Measurements from ENCODE around the gene CCL24. TPM values are rescaled to one million over a fixed set of nuclear protein-coding genes. Genes with fewer than 3 reads are reported as not detected.
"Not testable (repeated sequence)": the region's sequence is repeated elsewhere in the genome, so short reads cannot be mapped to it uniquely, and the experiment has no call there.

The CCL24 gene
- not detected in 2 replicates for total RNA-seq

GRCh38 chr7:75813781-75814236, at the start of gene CCL24:
Gene CCL24 (minus strand): TSS chr7:75813806. CDS start chr7:75813715, 91 bp downstream.
- intact Hi-C loops (cut with micrococcal nuclease), result no loop called here
- no peak for DNase-seq
- no peaks in the 10 kb centered on the region for H3K36me3 Mint-ChIP-seq (ENCODE audit: low read depth)
- no peak within 1 kb of the TSS for H3K27ac Mint-ChIP-seq
- H3K4me1 Mint-ChIP-seq, result peaks cover 2% of the 10 kb centered on the region
- peaks cover 2% of the 10 kb centered on the region for H3K27me3 Mint-ChIP-seq
- H3K4me3 Mint-ChIP-seq, result no peak within 1 kb of the TSS
- no peaks in the 10 kb centered on the region for H3K9me3 Mint-ChIP-seq

GRCh38 chr7:75861636-75862035, 48.0 kb upstream of the CCL24 start:
- DNase-seq, result no peak
- H3K27ac Mint-ChIP-seq, result no peak overlapping the region
- H3K4me1 Mint-ChIP-seq, result peaks cover 10% of the 10 kb centered on the region
- intact Hi-C loops (cut with micrococcal nuclease), result no loop called here
- peaks cover 13% of the 10 kb centered on the region for H3K27me3 Mint-ChIP-seq
- H3K36me3 Mint-ChIP-seq (ENCODE audit: low read depth), result no peaks in the 10 kb centered on the region
- H3K4me3 Mint-ChIP-seq, result no peak overlapping the region
- no peaks in the 10 kb centered on the region for H3K9me3 Mint-ChIP-seq

GRCh38 chr7:75858410-75858809, 44.8 kb upstream of the CCL24 start:
- H3K36me3 Mint-ChIP-seq (ENCODE audit: low read depth), result no peaks in the 10 kb centered on the region
- no peak for DNase-seq
- intact Hi-C loops (cut with micrococcal nuclease), result no loop called here
- H3K4me1 Mint-ChIP-seq, result peaks cover 5% of the 10 kb centered on the region
- H3K27ac Mint-ChIP-seq, result no peak overlapping the region
- H3K9me3 Mint-ChIP-seq, result no peaks in the 10 kb centered on the region
- no peak overlapping the region for H3K4me3 Mint-ChIP-seq
- peaks cover 1% of the 10 kb centered on the region for H3K27me3 Mint-ChIP-seq

DNA sequence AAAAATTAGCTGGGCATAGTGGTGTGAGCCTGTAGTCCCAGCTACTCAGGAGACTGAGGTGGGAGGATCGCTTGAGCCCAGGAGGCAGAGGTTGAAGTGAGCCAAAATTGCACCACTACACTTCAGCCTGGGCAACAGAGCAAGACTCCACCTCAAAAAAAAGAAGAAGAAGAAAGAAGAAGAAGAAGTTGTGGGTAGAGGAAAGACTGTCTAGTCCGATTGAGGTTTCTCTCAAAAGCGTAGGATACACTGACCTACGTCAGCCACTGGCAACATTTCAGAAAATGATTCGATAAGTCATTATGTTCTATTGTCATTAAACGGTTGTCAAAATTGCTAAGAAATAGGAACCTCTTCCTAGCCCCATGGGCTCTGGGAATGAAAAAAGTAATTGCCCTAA, 42.9 kb upstream of the CCL24 start:
- Mint-ChIP-seq H3K27ac (no peak overlapping the region), H3K4me1 (peaks cover 5% of the 10 kb centered on the region), H3K9me3 (peaks cover 5% of the 10 kb centered on the region), H3K36me3 (ENCODE audit: low read depth) (no peaks in the 10 kb centered on the region), H3K27me3 (no peaks in the 10 kb centered on the region), H3K4me3 (no peak overlapping the region)
- DNase-seq, result no peak
- intact Hi-C loops (cut with micrococcal nuclease), result no loop called here

DNA sequence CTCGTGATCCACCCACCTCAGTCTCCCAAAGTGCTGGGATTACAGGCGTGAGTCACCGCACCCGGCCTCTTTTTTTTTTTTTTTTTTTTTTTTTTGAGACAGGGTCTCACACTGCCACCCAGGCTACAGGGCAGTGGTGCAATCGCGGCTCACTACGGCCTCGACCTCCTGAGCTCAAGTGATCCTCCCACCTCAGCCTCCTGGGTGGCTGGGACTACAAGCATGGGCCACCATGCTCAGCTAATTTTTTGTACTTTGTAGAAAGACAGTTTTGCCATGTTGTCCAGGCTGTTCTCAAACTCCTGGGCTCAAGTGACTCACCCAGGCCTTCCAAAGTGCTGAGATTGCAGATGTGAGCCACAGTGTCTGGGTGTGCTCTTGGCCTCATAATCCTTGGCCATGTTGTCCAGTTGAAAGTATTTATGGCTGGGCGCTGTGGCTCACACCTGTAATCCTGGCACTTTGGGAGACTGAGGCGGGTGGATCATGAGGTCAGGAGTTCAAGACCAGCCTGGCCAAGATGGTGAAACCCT, 41.3 kb upstream of the CCL24 start:
- H3K36me3 Mint-ChIP-seq (ENCODE audit: low read depth); intact Hi-C loops (cut with micrococcal nuclease); H3K9me3 Mint-ChIP-seq; H3K27ac Mint-ChIP-seq; H3K27me3 Mint-ChIP-seq; DNase-seq; H3K4me1 Mint-ChIP-seq; H3K4me3 Mint-ChIP-seq: not testable (repeated sequence)

DNA sequence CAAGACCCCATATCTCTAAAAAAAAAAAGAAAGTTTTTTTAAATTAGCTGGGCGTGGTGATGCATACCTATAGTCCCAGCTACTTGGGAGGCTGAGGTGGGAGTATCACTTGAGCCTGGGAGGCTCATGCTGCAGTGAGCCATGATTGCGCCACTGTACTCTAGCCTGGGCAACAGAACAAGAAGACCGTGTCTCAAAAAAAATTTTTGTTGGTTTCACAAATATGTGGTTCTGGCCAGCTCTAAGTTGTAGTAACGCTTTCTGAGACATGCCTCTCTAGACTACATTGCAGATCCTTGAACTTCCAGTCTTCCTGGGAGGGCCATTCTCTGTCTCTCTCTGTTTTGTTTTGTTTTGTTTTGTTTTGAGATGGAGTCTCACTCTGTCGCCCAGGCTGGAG, 40.6 kb upstream of the CCL24 start:
- no peak for DNase-seq
- H3K27me3 Mint-ChIP-seq, result no peaks in the 10 kb centered on the region
- intact Hi-C loops (cut with micrococcal nuclease), result no loop called here
- H3K9me3 Mint-ChIP-seq, result peaks cover 5% of the 10 kb centered on the region
- peaks cover 5% of the 10 kb centered on the region for H3K4me1 Mint-ChIP-seq
- H3K27ac Mint-ChIP-seq, result no peak overlapping the region
- H3K4me3 Mint-ChIP-seq, result no peak overlapping the region
- H3K36me3 Mint-ChIP-seq (ENCODE audit: low read depth), result no peaks in the 10 kb centered on the region

- H3K27ac Mint-ChIP-seq, result no peak overlapping the region
- no peaks in the 10 kb centered on the region for H3K4me1 Mint-ChIP-seq
- H3K9me3 Mint-ChIP-seq, result peaks cover 5% of the 10 kb centered on the region
- no peak overlapping the region for H3K4me3 Mint-ChIP-seq
- intact Hi-C loops (cut with micrococcal nuclease), result no loop called here
- no peaks in the 10 kb centered on the region for H3K36me3 Mint-ChIP-seq (ENCODE audit: low read depth)
- H3K27me3 Mint-ChIP-seq, result no peaks in the 10 kb centered on the region
- no peak for DNase-seq
These were observed 36.6 kb upstream of the CCL24 start for GRCh38 chr7:75850235-75850634.

DNA sequence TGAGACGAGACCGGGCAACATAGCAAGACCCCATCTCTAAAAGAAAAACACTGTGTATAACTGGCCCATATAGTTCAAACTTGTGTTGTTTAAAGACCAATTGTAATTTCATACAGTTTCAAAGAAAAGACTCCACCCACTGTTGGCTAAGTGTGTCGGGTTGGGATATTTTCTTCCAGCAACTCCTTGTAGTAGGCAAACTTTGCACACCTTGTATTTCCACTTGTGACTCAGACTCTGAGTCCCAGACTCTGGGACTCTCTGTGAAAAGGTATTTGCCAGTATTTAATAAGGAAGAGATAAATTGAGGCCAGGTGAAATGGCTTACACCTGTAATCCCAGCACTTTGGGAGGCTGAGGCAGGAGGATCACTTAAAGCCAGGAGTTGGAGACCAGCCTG, 36.0 kb upstream of the CCL24 start:
- H3K4me1 Mint-ChIP-seq, result no peaks in the 10 kb centered on the region
- no peak overlapping the region for H3K4me3 Mint-ChIP-seq
- H3K36me3 Mint-ChIP-seq (ENCODE audit: low read depth), result no peaks in the 10 kb centered on the region
- H3K27me3 Mint-ChIP-seq, result no peaks in the 10 kb centered on the region
- DNase-seq, result no peak
- intact Hi-C loops (cut with micrococcal nuclease), result no loop called here
- H3K27ac Mint-ChIP-seq, result no peak overlapping the region
- peaks cover 5% of the 10 kb centered on the region for H3K9me3 Mint-ChIP-seq

DNA sequence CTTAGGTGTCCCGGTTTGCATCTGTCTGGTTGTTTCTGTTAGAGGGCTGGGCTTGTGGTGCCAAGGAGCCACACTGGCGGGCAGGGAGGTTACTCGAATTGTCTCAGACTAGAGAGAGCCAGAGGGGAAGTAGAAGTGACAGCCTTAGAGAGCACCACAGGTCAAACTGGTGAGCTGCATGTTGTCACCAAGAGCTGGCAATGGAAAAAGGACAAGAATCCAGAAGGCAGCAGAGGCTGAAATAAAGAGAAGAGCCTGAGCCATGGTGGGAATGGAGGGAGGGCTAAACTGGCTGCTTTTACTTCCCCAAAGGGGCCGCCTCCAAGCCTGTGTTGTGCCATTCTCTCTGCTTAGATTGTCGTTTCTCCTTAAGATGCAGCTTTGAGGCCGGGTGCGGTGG, 34.1 kb upstream of the CCL24 start:
- no peaks in the 10 kb centered on the region for H3K9me3 Mint-ChIP-seq
- H3K4me1 Mint-ChIP-seq, result peaks cover 9% of the 10 kb centered on the region
- intact Hi-C loops (cut with micrococcal nuclease), result no loop called here
- H3K4me3 Mint-ChIP-seq, result no peak overlapping the region
- no peak overlapping the region for H3K27ac Mint-ChIP-seq
- H3K27me3 Mint-ChIP-seq, result no peaks in the 10 kb centered on the region
- no peak for DNase-seq
- no peaks in the 10 kb centered on the region for H3K36me3 Mint-ChIP-seq (ENCODE audit: low read depth)

DNA sequence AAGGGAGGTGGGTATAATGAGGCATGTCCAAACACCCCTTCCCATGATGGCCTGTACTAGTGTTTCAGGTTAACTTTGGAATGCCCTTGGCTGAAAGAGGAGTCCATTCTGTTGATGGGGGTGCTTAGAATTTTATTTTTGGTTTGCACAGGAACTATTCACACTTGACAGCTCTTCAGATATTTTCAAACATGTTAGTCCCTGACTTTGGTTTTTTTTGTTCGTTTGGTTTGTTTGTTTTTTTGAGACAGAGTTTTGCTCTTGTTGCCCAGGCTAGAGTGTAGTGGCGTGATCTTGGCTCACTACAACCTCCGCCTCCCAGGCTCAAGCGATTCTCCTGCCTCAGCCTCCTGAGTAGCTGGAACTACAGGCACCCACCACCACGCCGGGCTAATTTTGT, 31.5 kb upstream of the CCL24 start:
- H3K4me1 Mint-ChIP-seq, result peaks cover 13% of the 10 kb centered on the region
- intact Hi-C loops (cut with micrococcal nuclease); DNase-seq; H3K27ac Mint-ChIP-seq; H3K27me3 Mint-ChIP-seq; H3K4me3 Mint-ChIP-seq; H3K9me3 Mint-ChIP-seq; H3K36me3 Mint-ChIP-seq (ENCODE audit: low read depth): not testable (repeated sequence)

DNA sequence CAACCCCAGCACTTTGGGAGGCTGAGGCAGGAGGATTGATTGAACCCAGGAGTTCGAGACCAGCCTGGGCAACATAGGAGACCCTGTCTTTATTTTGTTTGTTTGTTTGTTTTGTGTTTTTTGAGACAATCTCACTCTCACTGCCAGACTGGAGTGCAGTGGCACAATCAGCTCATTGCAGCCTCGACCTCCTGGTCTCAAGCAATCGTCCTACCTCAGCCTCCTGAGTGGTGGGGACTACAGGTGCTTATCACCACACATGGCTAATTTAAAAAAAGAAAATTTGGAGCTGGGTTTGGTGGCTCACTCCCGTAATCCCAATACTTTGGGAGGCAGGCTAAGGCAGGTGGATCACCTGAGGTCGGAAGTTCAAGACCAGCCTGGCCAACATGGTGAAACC, 30.6 kb upstream of the CCL24 start:
- Mint-ChIP-seq H3K36me3 (ENCODE audit: low read depth) (no peaks in the 10 kb centered on the region), H3K27ac (no peak overlapping the region), H3K4me1 (peaks cover 15% of the 10 kb centered on the region), H3K4me3 (no peak overlapping the region), H3K9me3 (no peaks in the 10 kb centered on the region), H3K27me3 (no peaks in the 10 kb centered on the region)
- intact Hi-C loops (cut with micrococcal nuclease), result no loop called here
- DNase-seq, result no peak

DNA sequence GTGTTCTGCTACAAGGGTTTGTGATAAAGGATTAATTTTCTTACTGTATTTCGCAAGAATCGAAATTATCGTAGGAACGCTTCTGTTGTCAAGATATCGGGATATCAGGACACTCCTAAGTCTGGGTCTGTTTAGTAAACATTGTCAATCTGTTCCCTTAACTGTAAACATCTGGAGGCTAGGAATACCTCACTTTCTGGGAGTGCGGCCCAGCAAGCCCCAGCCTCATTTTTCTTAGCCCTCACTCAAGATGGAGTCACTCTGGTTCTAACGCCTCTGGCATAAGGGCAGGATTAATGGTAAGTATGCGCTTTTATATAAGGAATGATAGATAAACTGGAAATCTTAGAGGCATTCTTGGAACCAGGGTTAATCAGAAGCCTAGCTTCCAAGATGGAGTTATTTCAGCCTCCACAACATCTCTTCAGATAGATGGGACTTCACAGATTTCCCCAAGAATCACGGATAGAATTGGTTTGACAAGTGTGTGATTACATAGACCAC, 30.1 kb upstream of the CCL24 start:
- peak overlapping the region; percentile 95 for H3K27ac Mint-ChIP-seq
- H3K4me1 Mint-ChIP-seq, result peaks cover 15% of the 10 kb centered on the region
- no peaks in the 10 kb centered on the region for H3K36me3 Mint-ChIP-seq (ENCODE audit: low read depth)
- intact Hi-C loops (cut with micrococcal nuclease), result loop anchor here (1.0 to 2.0 kb wide), 2 partner anchors 67 to 105 kb away; partner anchors contain the start of gene HIP1
- no peaks in the 10 kb centered on the region for H3K9me3 Mint-ChIP-seq
- no peak overlapping the region for H3K4me3 Mint-ChIP-seq
- DNase-seq, result no peak
- no peaks in the 10 kb centered on the region for H3K27me3 Mint-ChIP-seq

DNA sequence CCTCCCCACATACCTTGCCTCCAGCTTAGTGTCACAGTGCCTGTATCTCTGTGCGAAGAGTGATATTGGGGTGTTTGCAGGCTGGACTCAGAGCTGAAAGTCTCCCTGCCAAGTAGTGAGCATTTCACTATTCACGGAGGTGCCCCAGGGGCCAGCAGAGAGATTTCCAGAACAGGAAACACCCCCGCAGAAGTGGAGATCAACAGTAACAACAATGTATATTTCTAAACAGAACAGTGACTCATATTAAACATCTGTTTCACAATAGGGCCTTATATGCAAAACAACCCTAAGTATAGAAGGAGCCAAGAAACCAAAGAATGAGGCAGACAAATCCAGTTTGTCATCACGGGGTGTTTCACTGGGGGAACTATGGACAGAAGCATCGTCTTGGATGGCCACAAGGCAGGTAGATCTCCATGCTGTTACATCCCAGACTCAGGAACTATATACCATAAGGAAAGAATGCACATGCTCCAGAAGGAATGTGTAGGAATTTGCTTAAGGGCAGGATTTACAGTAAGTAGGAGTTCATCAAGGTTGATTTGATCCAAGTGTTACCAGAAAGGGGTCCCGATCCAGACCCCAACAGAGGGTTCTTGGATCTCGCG, 29.3 kb upstream of the CCL24 start:
- Mint-ChIP-seq H3K27me3 (no peaks in the 10 kb centered on the region), H3K27ac (peak overlapping the region; percentile 95), H3K4me3 (peak overlapping the region; percentile 66), H3K9me3 (no peaks in the 10 kb centered on the region), H3K4me1 (peaks cover 18% of the 10 kb centered on the region), H3K36me3 (ENCODE audit: low read depth) (no peaks in the 10 kb centered on the region)
- DNase-seq, result peak; percentile 70
- intact Hi-C loops (cut with micrococcal nuclease), result loop anchor here (1.0 to 2.0 kb wide), 4 partner anchors 35 to 167 kb away; partner anchors contain the start of gene HIP1

GRCh38 chr7:75840029-75840428, 26.4 kb upstream of the CCL24 start:
- intact Hi-C loops (cut with micrococcal nuclease), result no loop called here
- Mint-ChIP-seq H3K4me3 (no peak overlapping the region), H3K27me3 (no peaks in the 10 kb centered on the region), H3K27ac (no peak overlapping the region), H3K9me3 (no peaks in the 10 kb centered on the region), H3K4me1 (peaks cover 18% of the 10 kb centered on the region), H3K36me3 (ENCODE audit: low read depth) (no peaks in the 10 kb centered on the region)
- DNase-seq, result no peak

Data from activated CD4-positive, alpha-beta T cell treated with anti-CD3 and anti-CD28 coated beads, Interleukin-2, amount 10 ng/mL, durations not matched to agents 24 days and 14 days (primary cell).